T-cell (primary cell): ENCODE results near the gene RBP2. TPM values are rescaled to one million over a fixed set of nuclear protein-coding genes. Genes with fewer than 3 reads are reported as not detected.

Experiments used
- ATAC-seq, 4 experiments: fragments of 200-7000 bp in 3 of 4; fragments of 150-1000 bp in 1 of 4; cut with Tn5 transposase; replicated peaks in 1 of 4; 1 replicate in 3 of 4; 2 replicates in 1 of 4; pipeline ENCODE4 v1.10.0; 2021; ENCODE audit warnings: moderate library complexity in 3 of 4, mild to moderate bottlenecking in 2 of 4, moderate number of reproducible peaks in 1 of 4
- CTCF ChIA-PET, 2 donors: fragments of 300-600 bp; sonication (Branson Sonifier 250); formaldehyde crosslinking; loops; one replicate each; lab custom pipeline; 2022; ENCODE audit warnings: antibody characterized with exemption in 2 of 2; lab: Charles Lee
- POLR2A ChIA-PET, 2 donors: fragments of 300-600 bp; sonication (Branson Sonifier 250); formaldehyde crosslinking; loops; one replicate each; lab custom pipeline; 2022; ENCODE audit warnings: antibody characterized with exemption in 2 of 2; lab: Charles Lee
- DNase-seq, 35 experiments: peaks; one replicate each; pipeline versions ENCODE4 v3.0.0 to v3.0.0-alpha.2; 2013 to 2023
- H3K27ac ChIP-seq: one replicate; pipeline ENCODE4 v1.5.1; 2013; ENCODE audit warnings: low read length
- H3K27me3 ChIP-seq, 2 experiments: replicated peaks in 1 of 2; 1 replicate in 1 of 2; 2 replicates in 1 of 2; pipeline versions ENCODE4 v1.6.1 to v1.7.0; 2013; ENCODE audit warnings: low read length in 1 of 2, mixed read lengths in 1 of 2; ENCODE audit not compliant: control insufficient read depth in 2 of 2, insufficient read depth in 2 of 2; ENCODE audit errors: extremely low read depth in 1 of 2
- H3K36me3 ChIP-seq, 2 donors: 1 replicate in 1 of 2; 2 replicates in 1 of 2; pipeline versions ENCODE4 v1.6.1 to v1.7.0; 2013; ENCODE audit warnings: low read length in 1 of 2; ENCODE audit not compliant: control insufficient read depth in 2 of 2, insufficient read depth in 1 of 2; ENCODE audit errors: extremely low read depth in 1 of 2
- H3K4me1 ChIP-seq, 2 experiments: 1 replicate in 1 of 2; 2 replicates in 1 of 2; pipeline versions ENCODE4 v1.6.1 to v1.7.0; 2013; ENCODE audit warnings: low read length in 2 of 2, mixed read lengths in 1 of 2; ENCODE audit not compliant: insufficient read depth in 2 of 2, control insufficient read depth in 1 of 2; ENCODE audit errors: extremely low read depth in 1 of 2
- H3K4me3 ChIP-seq, 2 donors: 1 replicate in 1 of 2; 2 replicates in 1 of 2; pipeline versions ENCODE4 v1.5.1 to v1.7.0; 2013; ENCODE audit warnings: mild to moderate bottlenecking in 2 of 2, low read length in 1 of 2, moderate library complexity in 1 of 2; ENCODE audit not compliant: control insufficient read depth in 1 of 2; ENCODE audit errors: extremely low read depth in 1 of 2
- H3K9me3 ChIP-seq: 2 replicates; pipeline ENCODE4 v1.7.0; 2013
- H3K27ac Mint-ChIP-seq, 2 donors: one replicate each; pipeline ENCODE4 v1.8.0; 2020 to 2021; ENCODE audit warnings: mild to moderate bottlenecking in 2 of 2, mixed read lengths in 2 of 2
- H3K27me3 Mint-ChIP-seq, 2 donors: one replicate each; pipeline ENCODE4 v1.8.0; 2021 to 2022; ENCODE audit warnings: mixed read lengths in 2 of 2
- H3K36me3 Mint-ChIP-seq: one replicate; pipeline ENCODE4 v1.8.0; 2021; ENCODE audit warnings: mixed read lengths
- H3K4me1 Mint-ChIP-seq, 3 donors: one replicate each; pipeline ENCODE4 v1.8.0; 2020 to 2022; ENCODE audit warnings: mixed read lengths in 3 of 3, mild to moderate bottlenecking in 1 of 3
- H3K4me3 Mint-ChIP-seq, 3 donors: one replicate each; pipeline ENCODE4 v1.8.0; 2020 to 2022; ENCODE audit warnings: mild to moderate bottlenecking in 3 of 3, mixed read lengths in 3 of 3, moderate library complexity in 3 of 3
- H3K9me3 Mint-ChIP-seq, 3 donors: one replicate each; pipeline ENCODE4 v1.8.0; 2020 to 2022; ENCODE audit warnings: mixed read lengths in 3 of 3
- WGBS: methylation state at CpG from one replicate; pipeline ENCODE4 v1.1.5; 2013; ENCODE audit warnings: missing lambda C conversion rate; ENCODE audit not compliant: insufficient coverage; 5-methylcytosine and 5-hydroxymethylcytosine counted together
- total RNA-seq, 35 experiments: library from RNA in 6 of 35; stranded (reverse) in 6 of 35; fragments of 120-200 nt in 1 of 35; gene quantifications; one replicate each; pipeline versions ENCODE4 v1.2.1 to v1.2.4 and lab custom pipeline; 2013 to 2026

Gene RBP2
- total RNA-seq (not detected), total RNA-seq (lab: John Stamatoyannopoulos, UW) (0 to 0.07 (median 0) reads per million in 29 experiments)
- total RNA-seq (2013), result not detected

GRCh38 chr3:139476348-139476747, at the start of gene RBP2:
TSS of gene RBP2 (minus strand) at chr3:139476516. CDS start at chr3:139476459, 57 bp downstream.
- H3K4me1 ChIP-seq, result no peaks in the 10 kb centered on the region
- H3K4me3 ChIP-seq, result no peak within 1 kb of the TSS
- no peaks in the 10 kb centered on the region for H3K9me3 ChIP-seq
- ATAC-seq, result no peak
- H3K27me3 ChIP-seq, result peaks cover 0 to 3% of the 10 kb centered on the region in 2 experiments
- Mint-ChIP-seq H3K27ac (no peak within 1 kb of the TSS), H3K36me3 (no peaks in the 10 kb centered on the region), H3K9me3 (no peaks in the 10 kb centered on the region), H3K4me1 (no peaks in the 10 kb centered on the region), H3K4me3 (no peak within 1 kb of the TSS), H3K27me3 (no peaks in the 10 kb centered on the region)
- 90% methylated on average over 3 of the region's 4 CpGs for WGBS
- DNase-seq, result no peak
- H3K27ac ChIP-seq, result no peak within 1 kb of the TSS
- POLR2A ChIA-PET, result no interaction called here
- CTCF ChIA-PET, result no interaction called here
- H3K36me3 ChIP-seq, result no peaks in the 10 kb centered on the region

- H3K36me3 Mint-ChIP-seq, result no peaks in the 10 kb centered on the region
- no peak overlapping the region for H3K4me3 Mint-ChIP-seq
- H3K4me1 Mint-ChIP-seq, result no peaks in the 10 kb centered on the region
- CTCF ChIA-PET, result no interaction called here
- WGBS, result 89% methylated on average over 5 of the region's 7 CpGs
- POLR2A ChIA-PET, result no interaction called here
- no peak overlapping the region for H3K27ac Mint-ChIP-seq
- no peak overlapping the region for H3K27ac ChIP-seq
- DNase-seq (no peak), ATAC-seq (no peak)
- peaks cover 0 to 5% of the 10 kb centered on the region in 2 donors for H3K27me3 Mint-ChIP-seq
- H3K4me3 ChIP-seq, result no peak overlapping the region
- H3K9me3 Mint-ChIP-seq, result no peaks in the 10 kb centered on the region
- peaks cover 0 to 4% of the 10 kb centered on the region in 2 experiments for H3K27me3 ChIP-seq
- no peaks in the 10 kb centered on the region for H3K9me3 ChIP-seq
- no peaks in the 10 kb centered on the region for H3K4me1 ChIP-seq
- no peaks in the 10 kb centered on the region for H3K36me3 ChIP-seq
These were observed 48.7 kb upstream of the RBP2 start for GRCh38 chr3:139524841-139525636.

DNA sequence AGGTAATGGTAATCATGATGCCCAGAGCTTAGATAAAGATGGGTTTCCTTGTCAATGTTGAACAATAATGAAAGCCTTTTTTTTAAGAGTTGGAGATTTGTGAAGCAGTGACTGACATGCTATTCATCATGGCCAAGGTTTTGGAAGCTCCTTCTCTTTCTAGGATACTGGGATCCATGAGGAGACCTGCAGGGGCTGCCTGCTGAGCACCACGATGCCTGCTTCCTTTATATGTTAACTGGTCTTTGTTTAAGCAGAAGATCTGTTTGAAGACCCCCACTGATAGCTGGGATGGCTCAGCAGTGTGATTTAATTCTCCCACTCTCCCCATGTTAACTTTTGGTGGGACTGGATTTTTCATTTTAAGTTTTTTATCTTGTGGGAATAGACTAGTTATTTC, 47.4 kb upstream of the RBP2 start:
- H3K27me3 ChIP-seq, result peaks cover 0 to 4% of the 10 kb centered on the region in 2 experiments
- Mint-ChIP-seq H3K27me3 (peaks cover 0 to 5% of the 10 kb centered on the region in 2 donors), H3K27ac (no peak overlapping the region), H3K36me3 (no peaks in the 10 kb centered on the region), H3K4me3 (no peak overlapping the region), H3K4me1 (no peaks in the 10 kb centered on the region), H3K9me3 (no peaks in the 10 kb centered on the region)
- H3K4me1 ChIP-seq, result no peaks in the 10 kb centered on the region
- no peaks in the 10 kb centered on the region for H3K9me3 ChIP-seq
- ATAC-seq (no peak), DNase-seq (no peak)
- POLR2A ChIA-PET, result no interaction called here
- H3K36me3 ChIP-seq, result no peaks in the 10 kb centered on the region
- WGBS, result no CpG with 5 or more reads among the region's 1 CpG
- H3K4me3 ChIP-seq, result no peak overlapping the region
- H3K27ac ChIP-seq, result no peak overlapping the region
- CTCF ChIA-PET, result no interaction called here

- Mint-ChIP-seq H3K27ac (no peak overlapping the region), H3K27me3 (peaks cover 0 to 5% of the 10 kb centered on the region in 2 donors), H3K4me1 (no peaks in the 10 kb centered on the region), H3K36me3 (no peaks in the 10 kb centered on the region), H3K9me3 (no peaks in the 10 kb centered on the region), H3K4me3 (no peak overlapping the region)
- no peak for DNase-seq
- POLR2A ChIA-PET, result no interaction called here
- Histone ChIP-seq H3K27me3 (no peaks in the 10 kb centered on the region), H3K4me3 (no peak overlapping the region), H3K4me1 (no peaks in the 10 kb centered on the region), H3K36me3 (no peaks in the 10 kb centered on the region), H3K9me3 (no peaks in the 10 kb centered on the region), H3K27ac (no peak overlapping the region)
- no peak for ATAC-seq
- WGBS, result 100% methylated on average over 1 of the region's 5 CpGs
- CTCF ChIA-PET, result no interaction called here
These were observed 46.9 kb upstream of the RBP2 start for GRCh38 chr3:139523166-139523565.

- Mint-ChIP-seq H3K27ac (no peak overlapping the region), H3K9me3 (no peaks in the 10 kb centered on the region), H3K4me1 (no peaks in the 10 kb centered on the region), H3K27me3 (peaks cover 0 to 5% of the 10 kb centered on the region in 2 donors), H3K36me3 (no peaks in the 10 kb centered on the region), H3K4me3 (no peak overlapping the region)
- Histone ChIP-seq H3K36me3 (no peaks in the 10 kb centered on the region), H3K27me3 (no peaks in the 10 kb centered on the region), H3K4me3 (no peak overlapping the region), H3K4me1 (no peaks in the 10 kb centered on the region), H3K27ac (no peak overlapping the region), H3K9me3 (no peaks in the 10 kb centered on the region)
- ATAC-seq, result no peak
- POLR2A ChIA-PET, result no interaction called here
- CTCF ChIA-PET, result no interaction called here
- WGBS, result 14% methylated on average over 1 of the region's 2 CpGs
- no peak for DNase-seq
These were observed 46.1 kb upstream of the RBP2 start for GRCh38 chr3:139522421-139522820.

DNA sequence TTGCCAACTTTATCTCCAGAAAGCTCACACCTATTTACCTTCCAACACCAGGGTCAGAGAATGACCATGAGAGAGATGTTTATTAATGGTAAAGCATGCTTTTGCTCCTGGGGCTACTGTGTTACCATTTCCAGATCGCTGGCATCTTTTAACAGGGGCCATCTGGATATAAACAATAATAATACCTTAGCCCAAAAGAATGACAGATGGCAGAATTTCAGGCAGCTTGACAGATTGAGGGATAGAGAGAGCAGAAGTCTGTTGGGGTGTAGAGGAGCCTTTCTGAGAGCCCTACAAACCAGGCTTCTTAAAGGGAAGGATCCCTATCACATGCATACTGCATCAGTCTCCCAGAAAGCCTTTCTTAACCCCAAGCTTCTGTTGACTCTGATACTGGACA, 45.5 kb upstream of the RBP2 start:
- Histone ChIP-seq H3K4me3 (no peak overlapping the region), H3K9me3 (no peaks in the 10 kb centered on the region), H3K27ac (no peak overlapping the region), H3K27me3 (no peaks in the 10 kb centered on the region), H3K4me1 (no peaks in the 10 kb centered on the region), H3K36me3 (no peaks in the 10 kb centered on the region)
- ChIA-PET POLR2A (no interaction called here), CTCF (interaction anchor here in 1 of 2 donors (0.7 kb wide), 1 partner anchor 785 kb away, joined by 6 read pairs; no protein-coding TSS in a partner anchor)
- H3K9me3 Mint-ChIP-seq, result no peaks in the 10 kb centered on the region
- no CpG with 5 or more reads among the region's 1 CpG for WGBS
- peaks cover 0 to 5% of the 10 kb centered on the region in 2 donors for H3K27me3 Mint-ChIP-seq
- no peaks in the 10 kb centered on the region for H3K4me1 Mint-ChIP-seq
- H3K27ac Mint-ChIP-seq, result no peak overlapping the region
- no peaks in the 10 kb centered on the region for H3K36me3 Mint-ChIP-seq
- no peak for ATAC-seq
- no peak overlapping the region for H3K4me3 Mint-ChIP-seq
- no peak for DNase-seq
